Spleen (tissue), 7 donors: ENCODE measurements around the gene KLHL22.

Source experiments
- CTCF ChIP-seq, 11 experiments: fragments of 200-600 bp in 7 of 11; fragments of 450-650 bp in 4 of 11; sonication (generic) in 4 of 11; IDR thresholded peaks in 8 of 11; conservative IDR thresholded peaks in 3 of 11; 1 replicate in 7 of 11; 2 replicates in 4 of 11; pipeline versions ENCODE4 v1.4.0 to v1.8.0; 2016 to 2021; ENCODE audit warnings: antibody characterized with exemption in 11 of 11, inconsistent platforms in 4 of 11, mild to moderate bottlenecking in 1 of 11
- POLR2A ChIP-seq, 3 donors: fragments of 450-650 bp; IDR thresholded peaks; one replicate each; pipeline ENCODE4 v1.5.1; 2017; ENCODE audit warnings: antibody characterized with exemption in 3 of 3, mild to moderate bottlenecking in 1 of 3
- POLR2AphosphoS5 ChIP-seq, 3 donors: sonication (generic); formaldehyde crosslinking; IDR thresholded peaks; one replicate each; pipeline ENCODE4 v1.5.1; 2017; ENCODE audit warnings: antibody characterized with exemption in 3 of 3
- donor health status: DM: no; HTN: no; CAD: no; lungs with moderate emphysema.
- donor health status: DM: no; HTN: no; CAD: no.
- donor health status: DM: no; HTN: no; CAD: no.

GRCh38 chr22:20434264-20434751 lies 61.3 kb downstream of the KLHL22 start:
- TF ChIP-seq CTCF (IDR thresholded peaks at IDR 0.05 in 8 of 11, conservative IDR thresholded peaks at IDR 0.05 in 3 of 11) (no peak), POLR2AphosphoS5 (IDR thresholded peaks at IDR 0.05) (no peak), POLR2A (IDR thresholded peaks at IDR 0.05) (no peak)
